Esophagus mucosa (tissue), 1 donor: Measurements from ENCODE around the gene AFDN. TPM values are rescaled to one million over a fixed set of nuclear protein-coding genes. Genes with fewer than 3 reads are reported as not detected.

Experiments used
- ATAC-seq: fragments of 200-7000 bp; cut with Tn5 transposase; one replicate; pipeline ENCODE4 v1.9.1; 2020
- total RNA-seq: library from RNA; stranded (reverse); gene quantifications from one replicate; pipeline ENCODE4 v1.2.4, GENCODE V29; 2023
- donor health status: DM: yes; HTN: yes; CAD: no.

The AFDN gene
- total RNA-seq, 1 donor from 2014 or later: 134 TPM

- peak; percentile 50 for ATAC-seq
These were observed 30.3 kb upstream of the AFDN start for GRCh38 chr6:167796192-167796981.

- no peak for ATAC-seq
These were observed 29.7 kb upstream of the AFDN start for GRCh38 chr6:167797011-167797471.

- ATAC-seq: no peak
These were observed 29.0 kb upstream of the AFDN start for GRCh38 chr6:167797476-167798265.

- ATAC-seq: no peak
These were observed 28.3 kb upstream of the AFDN start for GRCh38 chr6:167798453-167798852.

- peak; percentile 25 for ATAC-seq
These were observed 27.5 kb upstream of the AFDN start for GRCh38 chr6:167799033-167799821.

- ATAC-seq: no peak
These were observed 26.2 kb upstream of the AFDN start for GRCh38 chr6:167800549-167800948.

- ATAC-seq: no peak
These were observed 25.4 kb upstream of the AFDN start for GRCh38 chr6:167801263-167801662.

- ATAC-seq: no peak
These were observed 24.4 kb upstream of the AFDN start for GRCh38 chr6:167802339-167802738.

- no peak for ATAC-seq
These were observed 22.9 kb upstream of the AFDN start for GRCh38 chr6:167803816-167804215.

- no peak for ATAC-seq
These were observed 22.3 kb upstream of the AFDN start for GRCh38 chr6:167804281-167805013.

- no peak for ATAC-seq
These were observed 21.2 kb upstream of the AFDN start for GRCh38 chr6:167805349-167806060.

- ATAC-seq: no peak
These were observed 20.5 kb upstream of the AFDN start for GRCh38 chr6:167806061-167806700.

- no peak for ATAC-seq
These were observed 19.5 kb upstream of the AFDN start for GRCh38 chr6:167807200-167807599.

GRCh38 chr6:167807756-167808155 lies 19.0 kb upstream of the AFDN start:
- no peak for ATAC-seq

- no peak for ATAC-seq
These were observed 15.7 kb upstream of the AFDN start for GRCh38 chr6:167811040-167811439.

GRCh38 chr6:167811442-167812087 lies 15.1 kb upstream of the AFDN start:
- ATAC-seq: no peak

GRCh38 chr6:167812088-167812487 lies 14.6 kb upstream of the AFDN start:
- no peak for ATAC-seq

GRCh38 chr6:167815296-167815980 lies 11.3 kb upstream of the AFDN start:
- ATAC-seq: no peak

- ATAC-seq: no peak
These were observed 9.7 kb upstream of the AFDN start for GRCh38 chr6:167817016-167817415.

- ATAC-seq: peak; percentile 56
These were observed 9.0 kb upstream of the AFDN start for GRCh38 chr6:167817729-167818128.
